MM.1S (cell line): ENCODE results near the gene CRADD.

Experiments
- DNase-seq: peaks from one replicate; pipeline ENCODE4 v3.0.0-alpha.2; 2015
- H2AFZ ChIP-seq: fragments of 300-600 bp; sonication (generic); 2 replicates; pipeline ENCODE4 v1.6.0; 2016; ENCODE audit warnings: antibody characterized with exemption, low read length
- H3F3A ChIP-seq: fragments of 300-600 bp; sonication (generic); 2 replicates; pipeline ENCODE4 v1.6.1; 2016; ENCODE audit warnings: mild to moderate bottlenecking, antibody characterized with exemption, low read length, moderate library complexity, mixed read lengths; ENCODE audit not compliant: insufficient read depth
- H3K27ac ChIP-seq: fragments of 300-600 bp; sonication (generic); 2 replicates; pipeline ENCODE4 v1.5.1; 2016; ENCODE audit warnings: mild to moderate bottlenecking, low read length
- H3K27me3 ChIP-seq: fragments of 300-600 bp; sonication (generic); replicated peaks from 2 replicates; pipeline ENCODE4 v1.6.0; 2016; ENCODE audit warnings: low read length; ENCODE audit not compliant: insufficient read depth
- H3K36me3 ChIP-seq: fragments of 300-600 bp; sonication (generic); replicated peaks from 2 replicates; pipeline ENCODE4 v1.6.1; 2016; ENCODE audit warnings: mild to moderate bottlenecking, low read length, mixed read lengths; ENCODE audit not compliant: insufficient read depth
- H3K4me1 ChIP-seq: fragments of 300-600 bp; sonication (generic); 2 replicates; pipeline ENCODE4 v1.6.1; 2016; ENCODE audit warnings: low read length, mixed read lengths
- H3K4me2 ChIP-seq: fragments of 300-600 bp; sonication (generic); 2 replicates; pipeline ENCODE4 v1.6.0; 2016; ENCODE audit warnings: low read depth, low read length
- H3K4me3 ChIP-seq: fragments of 300-600 bp; sonication (generic); 2 replicates; pipeline ENCODE4 v1.5.1; 2016; ENCODE audit warnings: low read length, mixed read lengths
- H3K79me2 ChIP-seq: fragments of 300-600 bp; sonication (generic); 2 replicates; pipeline ENCODE4 v1.6.1; 2016; ENCODE audit warnings: mixed run types, low read length, mixed read lengths
- H3K9ac ChIP-seq: fragments of 300-600 bp; sonication (generic); 2 replicates; pipeline ENCODE4 v1.6.1; 2016; ENCODE audit warnings: low read length, mixed read lengths
- H3K9me2 ChIP-seq: fragments of 300-600 bp; sonication (generic); replicated peaks from 2 replicates; pipeline ENCODE4 v1.6.1; 2016; ENCODE audit warnings: mild to moderate bottlenecking, low read length, mixed read lengths; ENCODE audit not compliant: insufficient read depth
- H3K9me3 ChIP-seq: fragments of 300-600 bp; sonication (generic); replicated peaks from 2 replicates; pipeline ENCODE4 v1.6.1; 2016; ENCODE audit warnings: mild to moderate bottlenecking, low read length, mixed read lengths; ENCODE audit not compliant: insufficient read depth
- H4K20me1 ChIP-seq: fragments of 300-600 bp; sonication (generic); 2 replicates; pipeline ENCODE4 v1.6.1; 2016; ENCODE audit warnings: mild to moderate bottlenecking, low read length, moderate library complexity, mixed read lengths; ENCODE audit not compliant: insufficient read depth
- CTCF ChIP-seq: fragments of 300-600 bp; sonication (generic); IDR thresholded peaks from 2 replicates; pipeline ENCODE4 v1.5.1; 2016; ENCODE audit warnings: antibody characterized with exemption, low read length, mixed read lengths
- EZH2 ChIP-seq: fragments of 300-600 bp; sonication (generic); optimal IDR thresholded peaks from 2 replicates; pipeline ENCODE3; 2017; ENCODE audit warnings: low read depth, mild to moderate bottlenecking, antibody characterized with exemption, low read length, mixed read lengths
- EZH2phosphoT487 ChIP-seq: fragments of 300-600 bp; sonication (generic); IDR thresholded peaks from 2 replicates; pipeline ENCODE4 v1.6.1; 2018; ENCODE audit warnings: antibody characterized with exemption, low read length

The CRADD gene

GRCh38 chr12:93857279-93857938, 180.2 kb downstream of the CRADD start:
- no peaks in the 10 kb centered on the region for H3K79me2 ChIP-seq
- no peak overlapping the region for H3K4me2 ChIP-seq
- no peak overlapping the region for H3K4me3 ChIP-seq
- no peaks in the 10 kb centered on the region for H3K27me3 ChIP-seq
- H4K20me1 ChIP-seq = no peaks in the 10 kb centered on the region
- no peak overlapping the region for H2AFZ ChIP-seq
- no peak for TF ChIP-seq CTCF
- TF ChIP-seq EZH2phosphoT487 = no peak
- TF ChIP-seq EZH2 = no peak
- no peak for DNase-seq
- no peak overlapping the region for H3K27ac ChIP-seq
- H3K36me3 ChIP-seq = no peaks in the 10 kb centered on the region
- no peak overlapping the region for H3K9ac ChIP-seq
- no peaks in the 10 kb centered on the region for H3K9me2 ChIP-seq
- H3F3A ChIP-seq = no peaks in the 10 kb centered on the region
- H3K9me3 ChIP-seq = no peaks in the 10 kb centered on the region
- H3K4me1 ChIP-seq = no peaks in the 10 kb centered on the region

GRCh38 chr12:93857991-93858447, 180.8 kb downstream of the CRADD start:
- no peak for DNase-seq
- no peaks in the 10 kb centered on the region for H4K20me1 ChIP-seq

GRCh38 chr12:93860668-93861373, 183.6 kb downstream of the CRADD start:
- Histone ChIP-seq H3K9me2 (no peaks in the 10 kb centered on the region), H3K4me3 (no peak overlapping the region), H3K4me2 (no peak overlapping the region), H3K36me3 (no peaks in the 10 kb centered on the region), H3K9ac (no peak overlapping the region), H2AFZ (no peak overlapping the region), H3K27me3 (no peaks in the 10 kb centered on the region), H3K79me2 (no peaks in the 10 kb centered on the region), H3K4me1 (no peaks in the 10 kb centered on the region), H3K27ac (no peak overlapping the region), H3F3A (no peaks in the 10 kb centered on the region), H4K20me1 (no peaks in the 10 kb centered on the region), H3K9me3 (no peaks in the 10 kb centered on the region)
- DNase-seq = no peak
- TF ChIP-seq CTCF = no peak

More at GRCh38 chr12:93857991-93858447, 180.8 kb downstream of the CRADD start:
- Histone ChIP-seq H3K9me3 (no peaks in the 10 kb centered on the region), H3K9ac (no peak overlapping the region), H2AFZ (no peak overlapping the region), H3K27me3 (no peaks in the 10 kb centered on the region), H3F3A (no peaks in the 10 kb centered on the region), H3K4me1 (no peaks in the 10 kb centered on the region), H3K79me2 (no peaks in the 10 kb centered on the region), H3K4me2 (no peak overlapping the region), H3K36me3 (no peaks in the 10 kb centered on the region), H3K27ac (no peak overlapping the region), H3K4me3 (no peak overlapping the region), H3K9me2 (no peaks in the 10 kb centered on the region)
- TF ChIP-seq EZH2phosphoT487 (no peak), EZH2 (no peak), CTCF (no peak)
